ENCODE results near the gene EBF3. TPM values are rescaled to one million over a fixed set of nuclear protein-coding genes. Genes with fewer than 3 reads are reported as not detected.

EBF3 gene
- total and polyA plus RNA-seq, 9 of the 15 experiments (the other 6 are each of a cell fraction or from before 2014, with no cell fraction given): not detected

DNA sequence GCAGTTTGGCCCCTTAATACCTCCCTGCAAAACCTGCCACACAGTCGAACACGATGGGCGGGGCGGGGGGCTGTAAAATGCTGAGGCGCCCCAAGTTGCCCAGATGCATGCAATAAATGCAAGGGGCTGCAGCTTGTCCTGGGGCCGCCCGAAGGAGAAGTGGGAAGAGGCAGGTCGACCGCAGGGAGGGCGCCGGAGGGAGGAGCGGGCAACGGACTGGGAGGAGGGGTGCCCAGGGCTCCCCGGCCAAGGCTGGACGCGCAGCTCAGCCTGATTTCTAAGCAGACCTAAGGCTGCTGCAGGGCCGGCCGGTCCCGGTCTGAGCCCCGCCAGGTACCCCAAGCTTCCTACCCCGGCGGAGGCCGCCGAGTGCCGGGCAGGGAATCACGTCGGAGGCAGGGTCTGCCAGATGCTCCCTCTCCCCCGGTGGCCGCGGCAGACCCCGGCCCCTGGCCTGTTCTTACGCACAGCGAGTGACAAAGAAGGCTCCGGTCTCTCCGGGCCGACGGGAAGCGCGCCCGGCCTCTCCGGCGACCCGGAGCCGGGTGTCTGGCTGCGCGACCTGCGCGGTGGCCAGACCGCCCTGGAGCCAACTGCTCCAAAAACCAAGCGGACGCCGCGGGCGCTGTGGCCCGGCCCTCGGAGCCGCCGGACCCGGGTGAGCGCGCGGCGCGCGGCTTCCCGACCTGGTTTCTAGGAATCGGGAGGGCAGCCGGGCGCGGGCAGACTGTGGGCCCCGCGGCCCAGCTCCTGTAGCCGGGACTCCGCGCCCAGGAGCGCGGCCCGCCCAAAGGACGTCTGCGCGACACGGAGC, 744 bp upstream of the EBF3 start:
- ChIA-PET POLR2A (no interaction called here), CTCF (ENCODE audit: low intra/inter-chr PET ratio) (no interaction called here)
- no TSS peak for BruUV-seq (replicated peaks)
- no peaks in the 10 kb centered on the region for H4K20me1 ChIP-seq (replicated peaks; ENCODE audit: control insufficient read depth, insufficient read depth, low read length)
- TF ChIP-seq HSF4 (CRISPR knock-in tag; IDR thresholded peaks at IDR 0.05; ENCODE audit: borderline replicate concordance) (no peak), ADNP (tag; IDR thresholded peaks at IDR 0.05) (no peak), MCM3 (IDR thresholded peaks at IDR 0.05) (no peak), DACH1 (IDR thresholded peaks at IDR 0.05; ENCODE audit: partially characterized antibody) (no peak), ZNF436 (CRISPR knock-in tag; IDR thresholded peaks at IDR 0.05) (no peak), SMARCA4 (IDR thresholded peaks at IDR 0.05) (no peak), KAT7 (CRISPR knock-in tag; IDR thresholded peaks at IDR 0.05; ENCODE audit: borderline replicate concordance) (no peak), SRSF1 (IDR thresholded peaks at IDR 0.05; ENCODE audit: low read depth, low read length) (no peak), FOXJ2 (tag; IDR thresholded peaks at IDR 0.05) (no peak), ZNF232 (CRISPR knock-in tag; IDR thresholded peaks at IDR 0.05) (no peak), ILK (tag; IDR thresholded peaks at IDR 0.05; ENCODE audit: borderline replicate concordance, low read depth) (no peak), ZNF354B (CRISPR knock-in tag; IDR thresholded peaks at IDR 0.05) (no peak)
- TF ChIP-seq, protein P1, sequence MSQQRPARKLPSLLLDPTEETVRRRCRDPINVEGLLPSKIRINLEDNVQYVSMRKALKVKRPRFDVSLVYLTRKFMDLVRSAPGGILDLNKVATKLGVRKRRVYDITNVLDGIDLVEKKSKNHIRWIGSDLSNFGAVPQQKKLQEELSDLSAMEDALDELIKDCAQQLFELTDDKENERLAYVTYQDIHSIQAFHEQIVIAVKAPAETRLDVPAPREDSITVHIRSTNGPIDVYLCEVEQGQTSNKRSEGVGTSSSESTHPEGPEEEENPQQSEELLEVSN (IDR thresholded peaks at IDR 0.05; ENCODE audit: borderline replicate concordance in 1 of 2, extremely low read depth in 1 of 2, insufficient read depth in 1 of 2, insufficient read length in 1 of 2, low read depth in 1 of 2, low read length in 1 of 2, poor library complexity in 1 of 2, severe bottlenecking in 1 of 2): no peak
- TF ChIP-seq, protein P2, sequence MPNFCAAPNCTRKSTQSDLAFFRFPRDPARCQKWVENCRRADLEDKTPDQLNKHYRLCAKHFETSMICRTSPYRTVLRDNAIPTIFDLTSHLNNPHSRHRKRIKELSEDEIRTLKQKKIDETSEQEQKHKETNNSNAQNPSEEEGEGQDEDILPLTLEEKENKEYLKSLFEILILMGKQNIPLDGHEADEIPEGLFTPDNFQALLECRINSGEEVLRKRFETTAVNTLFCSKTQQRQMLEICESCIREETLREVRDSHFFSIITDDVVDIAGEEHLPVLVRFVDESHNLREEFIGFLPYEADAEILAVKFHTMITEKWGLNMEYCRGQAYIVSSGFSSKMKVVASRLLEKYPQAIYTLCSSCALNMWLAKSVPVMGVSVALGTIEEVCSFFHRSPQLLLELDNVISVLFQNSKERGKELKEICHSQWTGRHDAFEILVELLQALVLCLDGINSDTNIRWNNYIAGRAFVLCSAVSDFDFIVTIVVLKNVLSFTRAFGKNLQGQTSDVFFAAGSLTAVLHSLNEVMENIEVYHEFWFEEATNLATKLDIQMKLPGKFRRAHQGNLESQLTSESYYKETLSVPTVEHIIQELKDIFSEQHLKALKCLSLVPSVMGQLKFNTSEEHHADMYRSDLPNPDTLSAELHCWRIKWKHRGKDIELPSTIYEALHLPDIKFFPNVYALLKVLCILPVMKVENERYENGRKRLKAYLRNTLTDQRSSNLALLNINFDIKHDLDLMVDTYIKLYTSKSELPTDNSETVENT (CRISPR knock-in tag; IDR thresholded peaks at IDR 0.05): no peak
- H3K79me2 ChIP-seq (ENCODE audit: control insufficient read depth, insufficient read depth, low read length): no peaks in the 10 kb centered on the region
- no peak for FAIRE-seq
- in situ Hi-C loops (cut with MboI) (no loop called here), intact Hi-C loops (cut with micrococcal nuclease) (no loop called here)
- no peak for ATAC-seq
- H3K4me1 ChIP-seq (replicated peaks in 1 of 2; ENCODE audit: control insufficient read depth in 2 of 2, insufficient read depth in 2 of 2, low read length in 2 of 2): peaks cover 0 to 8% of the 10 kb centered on the region in 2 experiments; a peak in 2 of 5 replicates
- peaks cover 0 to 25% of the 10 kb centered on the region in 2 experiments; a peak in 2 of 5 replicates for H3K27me3 ChIP-seq (ENCODE audit: control insufficient read depth in 2 of 2, insufficient read depth in 2 of 2, low read length in 2 of 2)
- H3K9me1 ChIP-seq (ENCODE audit: control insufficient read depth, insufficient read depth, low read length): no peaks in the 10 kb centered on the region
- H3K27ac ChIP-seq (ENCODE audit: extremely low read depth, low read depth, low read length): no peak overlapping the region
- no peak for DNase-seq (ENCODE audit: extremely low read depth in 1 of 4, low spot score in 3 of 4)
- no peak overlapping the region for H3K4me3 ChIP-seq
- H3K9ac ChIP-seq (ENCODE audit: insufficient read depth in 1 of 2, low read depth in 2 of 2, low read length in 2 of 2): no peak overlapping the region
- no peak overlapping the region for H2AFZ ChIP-seq (ENCODE audit: low read depth, low read length)
- H3K4me2 ChIP-seq (ENCODE audit: insufficient read depth, low read length): no peak overlapping the region
- no peaks in the 10 kb centered on the region for H3K36me3 ChIP-seq (ENCODE audit: control insufficient read depth, insufficient read depth, low read length)
- no peaks in the 10 kb centered on the region for H3K9me3 ChIP-seq (replicated peaks; ENCODE audit: control insufficient read depth, insufficient read depth, low read depth, low read length)
- WGBS (ENCODE audit: insufficient coverage, low coverage, missing lambda C conversion rate): 52% methylated on average over 21 of the region's 82 CpGs
